ENCODE data around the gene ARHGEF1. TPM values are rescaled to one million over a fixed set of nuclear protein-coding genes. Genes with fewer than 3 reads are reported as not detected.

ARHGEF1 gene
- total RNA-seq, 1 donor from 2014 or later, result 114 TPM

DNA sequence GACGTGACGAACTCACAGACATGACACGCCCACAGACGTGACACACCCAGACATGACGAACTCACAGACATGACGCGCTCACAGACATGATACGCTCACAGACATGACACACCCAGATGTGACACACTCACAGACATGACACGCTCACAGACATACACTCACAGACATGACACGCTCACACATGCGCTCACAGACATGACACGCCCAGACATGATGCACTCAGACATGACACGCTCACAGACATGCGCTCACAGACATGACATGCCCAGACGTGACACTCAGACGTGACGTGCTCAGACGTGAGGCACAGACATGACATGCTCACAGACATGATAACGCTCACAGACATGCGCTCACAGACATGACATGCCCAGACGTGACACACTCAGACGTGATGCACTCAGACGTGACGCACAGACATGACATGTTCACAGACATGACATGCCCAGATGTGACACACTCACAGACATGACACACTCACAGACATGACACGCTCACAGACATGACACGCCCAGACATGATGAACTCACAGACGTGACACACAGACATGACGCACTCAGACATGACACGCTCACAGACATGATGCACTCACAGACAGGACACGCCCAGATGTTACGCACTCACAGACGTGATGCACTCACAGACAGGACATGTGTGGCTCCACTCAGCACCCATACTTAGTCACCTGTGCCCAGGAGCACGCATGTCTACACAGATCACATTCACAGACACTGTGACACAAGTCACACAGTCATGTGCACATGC lies 37.1 kb downstream of the ARHGEF1 start:
- TF ChIP-seq POLR2AphosphoS5 (IDR thresholded peaks at IDR 0.05; ENCODE audit: insufficient read depth in 1 of 2, low read depth in 1 of 2) (no peak), CTCF (IDR thresholded peaks at IDR 0.05) (no peak), POLR2A (IDR thresholded peaks at IDR 0.05) (no peak)
- DNase-seq (ENCODE audit: extremely low spot score in 2 of 2), result no peak
- Histone ChIP-seq H3K27me3 (peaks cover 12% of the 10 kb centered on the region), H3K27ac (no peak overlapping the region), H3K4me1 (peaks cover 2% of the 10 kb centered on the region), H3K36me3 (no peaks in the 10 kb centered on the region), H3K9me3 (no peaks in the 10 kb centered on the region), H3K4me3 (no peak overlapping the region)
- intact Hi-C loops (cut with DNase I), result no loop called here

DNA sequence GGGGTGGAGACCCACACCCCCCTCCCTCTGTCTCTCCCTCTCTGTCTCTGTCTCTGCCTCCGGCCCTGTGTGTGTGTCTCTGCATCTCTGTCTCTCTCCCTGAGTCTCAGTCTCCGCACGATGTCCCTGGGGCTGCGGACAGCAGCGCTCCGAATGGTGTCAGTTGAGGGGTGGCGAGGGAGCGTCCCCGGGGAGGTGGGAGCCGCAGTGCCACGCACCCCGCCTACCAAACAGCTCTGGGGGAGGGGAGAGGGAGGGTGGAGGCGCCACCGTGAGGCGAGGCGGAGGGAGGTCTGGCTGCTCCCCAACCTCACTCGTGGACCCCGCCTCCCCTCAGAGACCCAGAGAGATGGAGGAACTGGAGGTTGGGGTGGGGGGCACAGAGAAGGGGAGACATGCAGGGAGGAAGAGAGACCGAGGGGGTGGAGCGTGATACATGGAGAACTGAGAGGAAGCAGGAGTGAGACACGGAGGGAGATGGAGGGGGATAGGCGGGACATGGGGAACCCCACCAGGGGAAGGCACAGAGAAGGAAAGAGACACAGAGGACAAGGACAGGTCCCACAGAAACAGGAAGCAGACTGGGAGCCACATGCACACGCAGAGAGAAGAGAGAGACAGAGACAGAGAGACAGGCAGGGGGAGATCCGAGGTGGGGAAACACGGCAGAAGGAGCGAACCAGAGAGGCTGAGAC lies 38.0 kb downstream of the ARHGEF1 start:
- no peaks in the 10 kb centered on the region for H3K36me3 ChIP-seq
- DNase-seq (ENCODE audit: extremely low spot score in 2 of 2), result no peak
- no peak overlapping the region for H3K4me3 ChIP-seq
- no peaks in the 10 kb centered on the region for H3K9me3 ChIP-seq
- TF ChIP-seq POLR2AphosphoS5 (IDR thresholded peaks at IDR 0.05; ENCODE audit: insufficient read depth in 1 of 2, low read depth in 1 of 2) (no peak), POLR2A (IDR thresholded peaks at IDR 0.05) (no peak), CTCF (IDR thresholded peaks at IDR 0.05) (no peak)
- intact Hi-C loops (cut with DNase I), result no loop called here
- no peak overlapping the region for H3K27ac ChIP-seq
- no peaks in the 10 kb centered on the region for H3K4me1 ChIP-seq
- peaks cover 14% of the 10 kb centered on the region for H3K27me3 ChIP-seq

- Histone ChIP-seq H3K9me3 (no peaks in the 10 kb centered on the region), H3K4me1 (no peaks in the 10 kb centered on the region), H3K27ac (no peak overlapping the region), H3K36me3 (no peaks in the 10 kb centered on the region), H3K4me3 (no peak overlapping the region), H3K27me3 (peaks cover 12% of the 10 kb centered on the region)
- no peak for DNase-seq (ENCODE audit: extremely low spot score in 2 of 2)
- intact Hi-C loops (cut with DNase I), result no loop called here
- TF ChIP-seq CTCF (IDR thresholded peaks at IDR 0.05) (no peak), POLR2AphosphoS5 (IDR thresholded peaks at IDR 0.05; ENCODE audit: insufficient read depth in 1 of 2, low read depth in 1 of 2) (no peak), POLR2A (IDR thresholded peaks at IDR 0.05) (no peak)
Measured at GRCh38 chr19:41921577-41922576, 38.9 kb downstream of the ARHGEF1 start.

- Histone ChIP-seq H3K4me1 (peaks cover under 1% of the 10 kb centered on the region), H3K27ac (no peak overlapping the region), H3K4me3 (no peak overlapping the region), H3K9me3 (no peaks in the 10 kb centered on the region), H3K36me3 (no peaks in the 10 kb centered on the region), H3K27me3 (peaks cover 16% of the 10 kb centered on the region)
- intact Hi-C loops (cut with DNase I), result no loop called here
- DNase-seq (ENCODE audit: extremely low spot score in 2 of 2), result no peak
- TF ChIP-seq CTCF (IDR thresholded peaks at IDR 0.05) (no peak), POLR2A (IDR thresholded peaks at IDR 0.05) (no peak), POLR2AphosphoS5 (IDR thresholded peaks at IDR 0.05; ENCODE audit: insufficient read depth in 1 of 2, low read depth in 1 of 2) (no peak)
Measured at GRCh38 chr19:41922585-41922984, 39.6 kb downstream of the ARHGEF1 start.
